HUDEP-2 (cell line): ENCODE data around the gene MNDA.
"Not testable (repeated sequence)": the region's sequence is repeated elsewhere in the genome, so short reads cannot be mapped to it uniquely, and the experiment has no call there.

Source experiments
- DNase-seq, 76 experiments: peaks; one replicate each; lab custom pipeline; 2025; ENCODE audit not compliant: unreplicated experiment in 76 of 76; lab: John Stamatoyannopoulos, UW

Gene MNDA

DNA sequence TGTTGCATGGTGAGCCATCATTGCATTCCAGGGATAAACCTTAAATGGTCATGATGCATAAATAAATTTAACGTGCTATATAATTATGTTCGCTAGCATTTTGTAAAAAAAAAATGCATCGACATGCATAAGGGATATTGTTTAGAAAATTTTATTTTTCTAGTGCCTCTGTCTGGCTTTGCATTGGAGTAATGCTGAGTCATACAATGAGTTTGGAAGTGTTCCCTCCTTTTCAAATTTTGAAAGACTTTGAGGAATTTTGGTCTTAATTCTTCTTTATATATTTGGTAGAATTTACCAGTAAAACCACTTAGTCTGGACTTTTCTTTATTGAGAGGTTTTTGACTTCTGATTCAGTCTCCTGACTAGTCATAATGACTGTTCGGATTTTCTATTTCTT, 4.9 kb downstream of the MNDA start:
- DNase-seq = no peak

DNA sequence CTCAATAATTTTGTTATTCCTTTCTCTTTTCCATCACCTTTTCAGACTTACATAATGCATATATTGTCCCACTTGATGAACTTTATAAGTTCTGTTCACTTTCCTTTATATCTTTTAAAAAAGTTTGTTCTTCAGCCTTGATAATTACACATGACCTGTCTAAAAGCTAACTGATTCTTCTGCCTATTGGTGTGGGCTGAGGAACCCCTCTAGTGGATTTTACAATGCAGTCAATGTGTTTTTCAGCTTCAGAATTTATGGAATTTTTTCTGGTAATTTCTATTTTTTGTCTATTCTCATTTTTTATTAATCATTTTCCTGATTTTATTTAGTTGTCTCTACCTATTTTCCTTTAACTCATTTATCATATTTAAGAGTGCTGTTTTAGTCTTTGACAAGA, 7.5 kb downstream of the MNDA start:
- DNase-seq = no peak

DNA sequence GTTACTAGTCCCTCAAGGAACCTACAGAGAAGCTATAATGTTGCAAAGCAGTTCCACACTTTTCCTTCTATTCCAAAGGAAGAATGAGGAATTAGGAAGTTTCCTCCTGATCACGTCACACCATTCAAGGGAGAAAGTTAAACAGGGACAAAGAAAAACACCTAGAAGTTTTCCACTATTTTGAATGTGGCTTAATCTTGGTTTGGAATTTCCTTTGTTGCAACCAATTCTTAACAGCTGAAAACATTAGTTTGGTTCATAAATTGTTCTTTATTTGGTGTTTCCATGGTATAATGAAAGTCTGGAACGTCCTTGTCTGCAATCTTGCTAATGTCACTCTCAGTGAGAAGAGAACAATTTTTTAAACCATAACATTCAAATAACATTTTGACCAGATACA, 8.4 kb downstream of the MNDA start:
- DNase-seq = no peak

DNA sequence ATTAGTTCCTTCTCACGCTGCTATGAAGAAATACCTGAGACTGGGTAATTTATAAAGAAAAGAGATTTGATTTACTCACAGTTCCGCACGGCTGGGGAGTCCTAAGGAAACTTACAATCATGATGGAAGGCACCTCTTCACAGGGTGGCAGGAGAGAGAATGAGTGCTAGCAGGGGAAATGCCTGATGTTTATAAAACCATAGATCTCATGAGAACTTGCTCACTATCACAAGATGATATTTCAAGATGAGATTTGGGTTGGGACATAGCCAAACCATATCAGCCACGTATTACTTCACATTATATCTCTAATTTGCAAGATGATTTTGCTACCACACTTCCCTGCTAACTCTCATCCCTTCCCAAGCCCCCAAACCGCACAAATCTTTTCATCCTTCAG, 9.1 kb downstream of the MNDA start:
- DNase-seq = no peak

DNA sequence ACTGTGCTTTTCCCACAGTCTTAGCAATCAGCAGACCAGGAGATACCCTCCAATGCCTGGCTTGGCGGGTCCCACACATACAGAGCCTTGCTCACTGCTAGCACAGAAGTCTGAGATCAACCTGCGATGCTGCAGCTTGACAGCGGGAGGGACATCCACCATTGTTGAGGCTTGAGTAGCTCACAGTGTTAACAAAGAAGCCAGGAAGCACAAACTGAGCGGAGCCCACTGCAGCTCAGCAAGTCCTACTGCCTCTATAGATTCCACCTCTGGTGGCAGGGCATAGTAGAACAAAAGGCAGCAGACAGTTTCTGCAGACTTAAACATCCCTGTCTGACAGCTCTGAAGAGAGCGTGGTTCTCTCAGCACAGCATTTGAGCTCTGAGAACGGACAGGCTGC, 33.4 kb downstream of the MNDA start:
- no peak for DNase-seq

DNA sequence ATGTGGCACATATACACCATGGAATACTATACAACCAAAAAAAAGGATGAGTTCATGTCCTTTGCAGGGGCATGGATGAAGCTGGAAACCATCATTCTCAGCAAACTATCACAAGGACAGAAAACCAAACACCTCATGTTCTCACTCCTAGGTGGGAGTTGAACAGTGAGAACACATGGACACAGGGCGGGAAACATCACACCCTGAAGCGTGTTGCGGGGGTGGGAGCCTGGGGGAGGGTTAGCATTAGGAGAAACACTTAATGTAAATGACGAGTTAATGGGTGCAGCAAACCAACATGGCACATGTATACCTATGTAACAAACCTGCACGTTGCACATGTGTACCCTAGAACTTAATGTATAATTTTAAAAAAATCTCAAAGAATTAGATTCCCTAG, 39.3 kb downstream of the MNDA start:
- not testable (repeated sequence) for DNase-seq

DNA sequence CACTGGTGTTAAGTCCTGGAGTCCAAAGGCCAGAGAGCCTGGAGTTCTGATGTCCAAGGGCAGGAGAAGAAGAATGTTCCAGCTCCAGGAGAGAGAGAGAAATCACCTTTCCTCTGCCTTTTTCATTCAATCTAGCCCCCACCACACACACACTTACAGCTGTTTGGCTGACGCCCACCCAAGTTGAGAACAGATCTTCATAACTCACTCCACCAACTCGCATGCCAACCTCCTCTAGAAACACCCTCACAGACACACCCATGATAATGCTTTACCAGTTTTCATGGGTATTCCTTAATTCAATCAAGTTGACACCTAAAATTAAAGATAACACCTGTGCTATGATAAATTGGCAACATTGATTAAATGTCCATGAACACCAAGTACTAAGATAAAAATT, 42.0 kb downstream of the MNDA start:
- DNase-seq = no peak

DNA sequence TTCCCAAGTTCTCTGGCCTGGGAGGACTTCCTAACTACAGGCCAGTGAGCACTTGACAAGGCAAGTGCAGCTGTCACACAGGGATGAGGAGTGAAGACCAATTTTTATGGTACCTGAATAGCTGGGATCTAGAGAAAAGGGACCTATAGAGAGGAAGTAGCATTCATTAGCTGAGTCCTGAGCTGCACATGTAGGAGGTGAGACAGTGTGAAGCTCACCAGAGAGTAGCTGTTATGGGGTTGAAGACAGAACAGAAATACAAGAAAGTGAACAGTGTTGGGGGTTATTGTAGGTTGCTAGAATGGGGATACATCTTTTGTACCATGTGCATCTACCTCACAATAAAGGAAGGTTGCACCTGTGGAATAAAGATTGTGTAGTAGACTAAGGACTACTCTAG, 62.5 kb downstream of the MNDA start:
- no peak for DNase-seq

DNA sequence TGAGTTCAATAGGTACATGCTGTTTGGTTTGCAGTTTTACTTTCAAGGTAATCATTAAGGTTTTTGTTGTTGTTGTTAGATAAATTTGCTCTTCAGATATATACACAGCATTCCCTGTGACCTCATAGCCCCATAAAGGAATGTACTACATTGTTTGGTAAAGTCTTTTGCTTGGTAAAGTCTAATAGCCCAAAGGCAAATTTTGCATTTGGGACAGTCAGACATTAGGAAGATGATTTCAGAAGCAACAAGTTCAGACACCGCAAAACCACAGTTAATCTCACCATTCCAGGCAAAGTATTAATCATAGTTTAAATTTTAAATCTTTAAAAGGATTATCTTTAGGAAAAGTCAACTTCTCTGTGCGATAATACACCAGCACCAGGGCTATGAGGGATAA, 67.6 kb downstream of the MNDA start:
- DNase-seq = no peak
